PFSK-1 (cell line): Measurements from ENCODE around the gene TOP3A. TPM values are rescaled to one million over a fixed set of nuclear protein-coding genes. Genes with fewer than 3 reads are reported as not detected.
A peak's percentile ranks its signal among the peaks of the same experiment; 100 is the strongest.

Experiments
- FOXP2 ChIP-seq: optimal IDR thresholded peaks from 2 replicates; pipeline ENCODE3; 2011; ENCODE audit warnings: borderline replicate concordance, control low read depth, inconsistent platforms; ENCODE audit not compliant: insufficient read depth; ENCODE audit errors: extremely low read length, extremely low read depth
- POLR2AphosphoS5 ChIP-seq: IDR thresholded peaks from 2 replicates; pipeline ENCODE4 v1.6.1; 2012; ENCODE audit warnings: low read depth, mild to moderate bottlenecking, control low read depth, low read length, moderate library complexity
- REST ChIP-seq, 2 experiments: IDR thresholded peaks; 2 replicates each; pipeline versions ENCODE4 v1.6.1 to v1.8.0; 2011 to 2012; ENCODE audit warnings: low read depth in 2 of 2, low read length in 2 of 2, control low read depth in 1 of 2, inconsistent platforms in 1 of 2, mild to moderate bottlenecking in 1 of 2, moderate library complexity in 1 of 2; ENCODE audit not compliant: insufficient read depth in 1 of 2
- SIN3A ChIP-seq: IDR thresholded peaks from 2 replicates; pipeline ENCODE4 v1.6.1; 2012; ENCODE audit warnings: mild to moderate bottlenecking, low read length, moderate library complexity, borderline replicate concordance; ENCODE audit not compliant: insufficient read depth
- TAF1 ChIP-seq: IDR thresholded peaks from 2 replicates; pipeline ENCODE4 v1.6.1; 2012; ENCODE audit warnings: low read length, control low read depth, borderline replicate concordance; ENCODE audit not compliant: insufficient read depth
- polyA plus RNA-seq: library from polyadenylated mRNA; unstranded; fragments of >200 nt; gene quantifications from one replicate; pipeline ENCODE4 v1.2.1, GENCODE V29; 2012; ENCODE audit warnings: low read depth, missing spikeins; ENCODE audit not compliant: insufficient read length

The TOP3A gene
- polyA plus RNA-seq = 33.2 TPM

GRCh38 chr17:18314731-18315561 lies at the start of gene TOP3A, which contains the start of gene SMCR8:
Gene TOP3A, minus strand, starts transcription at chr17:18314994. Its CDS starts 216 bp downstream, at chr17:18314778.
Gene SMCR8, plus strand, starts transcription at chr17:18315293. Its CDS starts 497 bp downstream, at chr17:18315790.
- TF ChIP-seq TAF1 (peak; percentile 86; the same call in 1 of the 2 replicates), FOXP2 (no peak), REST (IDR thresholded peaks at IDR 0.05; ENCODE audit: insufficient read depth in 1 of 2, low read depth in 2 of 2, low read length in 2 of 2) (peak in 1 of 2 experiments; percentile 15; a peak in 1 of 4 replicates), POLR2AphosphoS5 (peak; percentile 84), SIN3A (no peak; the same call in 1 of the 2 replicates)

- TF ChIP-seq SIN3A (no peak), REST (IDR thresholded peaks at IDR 0.05; ENCODE audit: insufficient read depth in 1 of 2, low read depth in 2 of 2, low read length in 2 of 2) (no peak), FOXP2 (no peak), POLR2AphosphoS5 (no peak), TAF1 (no peak)
Observed at GRCh38 chr17:18364166-18364565, 49.4 kb upstream of the TOP3A start.

- TF ChIP-seq REST (IDR thresholded peaks at IDR 0.05; ENCODE audit: insufficient read depth in 1 of 2, low read depth in 2 of 2, low read length in 2 of 2) = 0 out of 4 replicates have a peak, but pooled peaks of 1 of the 2 experiments have one; percentile 16
- no peak for TF ChIP-seq TAF1
- peak; percentile 76 for TF ChIP-seq FOXP2
- TF ChIP-seq POLR2AphosphoS5 = peak; percentile 81
Observed at GRCh38 chr17:18363101-18364049, 48.6 kb upstream of the TOP3A start, which contains the start of gene SHMT1. Gene SHMT1, minus strand, starts transcription at chr17:18363550. Its CDS starts 7,569 bp downstream, at chr17:18355981.

GRCh38 chr17:18362698-18363100 lies 47.9 kb upstream of the TOP3A start:
- TF ChIP-seq POLR2AphosphoS5 (no peak), REST (IDR thresholded peaks at IDR 0.05; ENCODE audit: insufficient read depth in 1 of 2, low read depth in 2 of 2, low read length in 2 of 2) (no peak), SIN3A (no peak), TAF1 (no peak), FOXP2 (no peak)
